NOMO-1 (cell line): ENCODE measurements around the gene STOX1.
"Not testable (repeated sequence)": the region's sequence is repeated elsewhere in the genome, so short reads cannot be mapped to it uniquely, and the experiment has no call there.

Source experiments
- DNase-seq, 2 experiments: peaks; one replicate each; lab custom pipeline; 2025; ENCODE audit not compliant: unreplicated experiment in 2 of 2; lab: John Stamatoyannopoulos, UW

STOX1 gene, protein sequence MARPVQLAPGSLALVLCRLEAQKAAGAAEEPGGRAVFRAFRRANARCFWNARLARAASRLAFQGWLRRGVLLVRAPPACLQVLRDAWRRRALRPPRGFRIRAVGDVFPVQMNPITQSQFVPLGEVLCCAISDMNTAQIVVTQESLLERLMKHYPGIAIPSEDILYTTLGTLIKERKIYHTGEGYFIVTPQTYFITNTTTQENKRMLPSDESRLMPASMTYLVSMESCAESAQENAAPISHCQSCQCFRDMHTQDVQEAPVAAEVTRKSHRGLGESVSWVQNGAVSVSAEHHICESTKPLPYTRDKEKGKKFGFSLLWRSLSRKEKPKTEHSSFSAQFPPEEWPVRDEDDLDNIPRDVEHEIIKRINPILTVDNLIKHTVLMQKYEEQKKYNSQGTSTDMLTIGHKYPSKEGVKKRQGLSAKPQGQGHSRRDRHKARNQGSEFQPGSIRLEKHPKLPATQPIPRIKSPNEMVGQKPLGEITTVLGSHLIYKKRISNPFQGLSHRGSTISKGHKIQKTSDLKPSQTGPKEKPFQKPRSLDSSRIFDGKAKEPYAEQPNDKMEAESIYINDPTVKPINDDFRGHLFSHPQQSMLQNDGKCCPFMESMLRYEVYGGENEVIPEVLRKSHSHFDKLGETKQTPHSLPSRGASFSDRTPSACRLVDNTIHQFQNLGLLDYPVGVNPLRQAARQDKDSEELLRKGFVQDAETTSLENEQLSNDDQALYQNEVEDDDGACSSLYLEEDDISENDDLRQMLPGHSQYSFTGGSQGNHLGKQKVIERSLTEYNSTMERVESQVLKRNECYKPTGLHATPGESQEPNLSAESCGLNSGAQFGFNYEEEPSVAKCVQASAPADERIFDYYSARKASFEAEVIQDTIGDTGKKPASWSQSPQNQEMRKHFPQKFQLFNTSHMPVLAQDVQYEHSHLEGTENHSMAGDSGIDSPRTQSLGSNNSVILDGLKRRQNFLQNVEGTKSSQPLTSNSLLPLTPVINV

DNA sequence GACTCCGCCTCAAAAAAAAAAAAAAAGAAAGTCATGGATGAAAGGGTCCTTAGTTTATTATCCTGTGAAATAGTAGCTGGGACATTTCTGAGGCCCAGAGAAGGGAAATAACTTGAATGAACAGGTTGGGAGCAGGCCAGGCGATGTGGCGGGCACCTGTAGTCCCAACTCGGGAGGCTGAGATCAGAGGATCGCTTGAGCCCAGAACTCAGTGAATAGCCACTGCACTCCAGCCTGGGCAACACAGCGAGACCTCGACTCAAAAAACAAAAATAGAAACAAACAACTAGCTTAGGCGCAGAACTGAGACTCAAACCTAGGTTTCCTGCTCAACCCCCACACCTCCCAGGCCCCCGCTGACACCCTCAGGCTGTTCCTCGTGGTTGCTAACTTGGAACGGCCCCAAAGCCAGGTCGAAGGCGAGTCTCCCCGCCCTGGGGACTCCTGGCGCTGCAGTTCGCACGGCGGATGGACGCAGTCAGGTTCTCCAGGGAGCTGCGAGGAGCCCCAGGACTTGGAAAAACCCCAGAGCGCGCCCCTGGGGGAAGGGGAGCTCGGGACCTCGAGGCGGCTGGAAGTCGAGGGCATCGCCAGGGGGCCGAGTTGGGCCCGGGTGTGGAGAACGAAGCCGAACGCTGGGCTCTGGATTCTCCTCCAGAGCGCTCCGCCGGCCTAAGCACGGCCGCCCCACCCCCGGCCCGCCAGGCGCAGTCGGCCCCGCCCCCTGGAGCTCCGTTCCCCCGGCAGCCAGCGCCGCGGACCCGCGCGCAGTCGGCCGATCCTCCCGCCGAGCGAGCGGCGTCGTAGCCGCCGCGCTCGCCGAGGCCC, at the start of gene STOX1:
TSS of gene STOX1 (plus strand) at position 768 of the 828 bp plus-strand sequence. CDS start 93 bp downstream, outside the sequence.
- DNase-seq, result peak; percentile 49 to 52

DNA sequence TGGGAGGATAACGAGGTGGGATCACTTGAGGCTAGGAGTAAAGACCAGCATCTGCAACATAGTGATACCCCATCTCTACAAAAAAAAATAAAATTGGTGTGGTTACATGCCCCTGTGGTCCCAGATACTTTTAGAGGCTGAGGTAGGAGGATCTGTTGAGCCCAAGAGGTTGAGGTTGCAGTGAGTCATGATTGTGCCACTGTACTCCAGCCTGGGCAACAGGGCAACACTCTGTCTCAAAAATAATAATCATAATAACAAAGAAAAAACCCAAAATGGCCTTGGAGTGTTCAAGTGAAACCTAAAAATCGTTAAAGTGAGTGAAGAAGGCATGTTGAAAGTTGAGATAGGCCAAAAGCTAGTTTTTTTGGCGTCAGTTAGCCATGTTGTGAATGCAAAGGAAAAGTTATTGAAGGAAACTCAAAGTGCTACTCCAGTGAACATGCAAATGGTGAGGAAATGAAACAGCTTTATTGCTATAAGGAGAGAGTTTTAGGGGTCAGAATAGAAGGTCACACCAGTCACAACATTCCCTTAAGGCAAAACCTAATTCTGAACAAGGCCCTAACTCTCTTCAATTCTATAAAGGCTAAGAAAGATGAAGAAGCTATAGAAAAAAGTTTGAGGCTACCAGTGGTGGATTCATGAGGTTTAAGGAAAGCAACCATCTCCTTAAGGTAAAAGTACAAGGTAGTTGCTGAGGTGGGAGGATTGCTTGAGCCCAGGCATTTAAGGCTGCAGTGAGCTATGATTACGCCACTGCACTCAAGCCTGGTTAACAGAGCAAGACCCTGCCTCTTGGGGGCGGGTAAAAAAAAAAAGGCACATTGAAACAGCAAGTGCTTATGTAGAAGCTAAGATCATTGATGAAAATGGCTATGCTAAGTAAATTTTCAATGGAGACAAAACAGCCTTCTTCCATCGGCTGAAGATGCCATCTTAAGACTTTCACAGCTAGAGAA, 45.4 kb upstream of the STOX1 start:
- no peak for DNase-seq

DNA sequence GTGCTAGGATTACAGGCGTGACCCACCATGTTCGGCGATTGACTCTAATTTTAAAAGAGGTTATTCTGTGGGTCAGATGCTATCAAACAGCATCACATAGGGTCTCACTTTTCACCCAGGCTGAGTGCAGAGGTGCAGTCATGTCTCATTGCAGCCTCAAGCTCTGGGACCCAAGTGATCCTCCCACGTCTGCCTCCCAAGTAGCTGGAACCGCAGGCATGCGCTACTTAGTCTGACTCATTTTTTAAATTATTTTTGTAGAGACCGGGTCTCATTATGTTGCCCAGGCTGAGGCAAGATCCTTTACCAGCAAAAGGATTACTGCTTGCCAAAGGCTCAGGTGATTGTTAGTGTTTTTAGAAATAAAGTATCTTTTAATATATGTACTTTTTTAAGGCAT, 42.9 kb upstream of the STOX1 start:
- DNase-seq, result no peak

DNA sequence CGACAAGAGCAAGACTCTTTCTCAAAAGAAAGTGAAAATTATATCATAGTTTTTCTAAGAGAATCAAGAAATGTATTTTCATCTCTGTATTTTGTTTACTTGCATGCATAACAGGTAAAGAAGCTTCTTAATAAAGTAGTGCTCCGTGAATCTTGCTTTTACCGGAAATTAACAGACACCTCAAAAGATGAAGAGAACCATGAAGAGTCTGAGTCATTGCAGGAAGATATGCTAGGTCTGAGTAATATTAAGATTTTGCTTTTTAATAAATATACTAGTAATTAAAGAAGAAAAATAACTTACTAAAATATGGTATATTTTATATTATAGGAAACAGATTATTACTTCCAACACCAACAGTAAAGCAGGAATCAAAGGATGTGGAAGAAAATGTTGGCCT, 39.5 kb upstream of the STOX1 start:
- DNase-seq, result no peak

DNA sequence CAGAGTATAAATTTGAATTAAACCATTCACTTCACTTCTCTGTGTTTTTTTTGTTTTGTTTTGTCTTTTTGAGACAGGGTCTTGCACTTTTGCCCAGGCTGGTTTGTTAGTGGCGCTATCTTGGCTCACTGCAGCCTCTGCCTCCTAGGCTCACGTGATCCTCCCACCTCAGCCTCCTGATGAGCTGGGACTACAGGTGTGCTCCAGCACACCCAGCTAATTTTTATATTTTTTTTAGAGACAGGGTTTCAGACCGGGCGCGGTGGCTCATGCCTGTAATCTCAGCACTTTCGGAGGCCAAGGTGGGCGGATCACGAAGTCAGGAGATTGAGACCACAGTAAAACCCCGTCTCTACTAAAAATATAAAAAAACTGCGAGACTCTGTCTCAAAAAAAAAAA, 36.9 kb upstream of the STOX1 start:
- DNase-seq, result no peak

DNA sequence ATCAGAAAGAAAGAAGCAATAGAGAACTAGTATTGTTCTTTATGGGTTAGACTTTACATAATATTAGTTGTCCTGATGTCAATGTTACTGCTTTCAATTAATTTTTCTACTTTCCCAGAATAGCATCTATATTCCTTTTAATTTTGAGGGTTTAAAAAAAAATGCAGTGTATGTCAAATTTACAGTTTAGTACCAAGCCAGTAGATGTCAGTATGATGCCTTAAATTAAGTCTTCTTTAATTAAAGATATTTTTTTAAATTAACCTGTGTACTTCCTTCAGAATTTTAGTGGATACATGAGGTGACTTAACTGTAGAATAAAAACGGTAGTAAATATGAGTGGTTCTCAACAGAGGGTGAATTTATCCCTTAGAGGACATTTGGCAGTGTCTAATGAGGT, 35.2 kb upstream of the STOX1 start:
- DNase-seq, result no peak

DNA sequence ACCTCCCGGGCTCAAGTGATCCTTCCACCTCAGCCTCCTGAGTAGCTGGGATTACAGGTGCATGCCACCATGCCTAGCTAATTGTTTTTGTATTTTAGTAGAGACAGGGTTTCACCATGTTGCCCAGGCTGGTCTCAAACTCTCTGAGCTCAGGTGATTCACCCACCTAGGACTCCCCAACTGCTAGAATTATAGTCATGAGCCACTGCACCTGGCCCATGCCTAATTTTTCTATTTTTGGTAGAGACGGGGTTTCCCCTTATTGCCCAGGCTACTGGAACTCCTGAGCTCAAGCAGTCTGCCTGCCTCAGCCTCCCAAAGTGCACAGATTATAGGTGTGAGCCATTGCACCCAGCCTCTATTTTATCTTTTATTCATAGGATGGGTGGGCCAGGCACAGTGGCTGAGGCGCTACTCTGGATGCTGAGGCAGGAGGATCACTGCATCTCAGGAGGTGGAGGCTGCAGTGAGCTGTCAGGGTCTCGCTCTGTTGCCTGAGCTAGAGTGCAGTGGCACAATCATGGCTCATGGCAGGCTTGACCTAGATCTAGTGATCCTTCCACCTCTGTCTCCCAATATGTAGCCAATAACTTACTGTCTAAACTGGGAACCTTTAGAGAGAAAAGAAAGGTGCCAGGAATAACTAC, 31.3 kb upstream of the STOX1 start:
- no peak for DNase-seq

DNA sequence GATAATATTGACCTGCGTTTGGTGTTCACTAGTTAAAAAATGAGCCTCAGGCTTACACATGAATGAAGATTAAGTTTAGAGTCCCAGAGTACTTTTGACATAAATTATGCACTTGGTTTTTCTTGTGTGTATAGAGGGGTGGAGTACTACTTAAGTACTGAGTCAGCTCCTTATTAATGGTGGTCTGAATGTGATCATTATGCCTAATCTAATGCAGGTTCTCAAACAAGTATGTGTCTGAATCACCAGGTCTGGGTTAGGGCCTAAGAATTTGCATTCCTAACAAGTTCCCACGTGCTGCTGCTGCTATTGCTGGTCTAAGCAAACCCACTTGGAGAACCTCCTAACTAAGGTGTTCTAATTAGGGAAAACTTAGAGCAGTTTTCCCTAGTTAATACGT, 30.7 kb upstream of the STOX1 start:
- DNase-seq, result no peak

DNA sequence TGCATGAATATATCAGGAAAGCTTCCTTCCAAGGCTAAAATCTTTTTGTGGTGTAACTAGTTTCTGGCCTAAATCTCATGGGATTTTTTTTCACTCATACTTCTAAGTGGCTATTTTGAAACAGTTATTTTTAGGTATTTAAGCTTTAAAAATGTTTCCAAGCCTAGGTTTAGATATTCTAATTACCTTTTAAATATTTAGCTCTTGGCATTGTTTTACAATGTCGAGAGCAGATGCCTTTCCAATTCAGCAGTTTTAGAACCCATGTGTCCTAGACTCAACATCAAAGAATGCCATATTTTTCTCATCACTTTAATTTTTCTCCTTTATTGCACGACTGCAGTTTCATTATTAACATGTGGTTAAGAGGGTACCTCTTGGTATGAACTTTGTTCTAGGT, 27.1 kb upstream of the STOX1 start:
- no peak for DNase-seq

DNA sequence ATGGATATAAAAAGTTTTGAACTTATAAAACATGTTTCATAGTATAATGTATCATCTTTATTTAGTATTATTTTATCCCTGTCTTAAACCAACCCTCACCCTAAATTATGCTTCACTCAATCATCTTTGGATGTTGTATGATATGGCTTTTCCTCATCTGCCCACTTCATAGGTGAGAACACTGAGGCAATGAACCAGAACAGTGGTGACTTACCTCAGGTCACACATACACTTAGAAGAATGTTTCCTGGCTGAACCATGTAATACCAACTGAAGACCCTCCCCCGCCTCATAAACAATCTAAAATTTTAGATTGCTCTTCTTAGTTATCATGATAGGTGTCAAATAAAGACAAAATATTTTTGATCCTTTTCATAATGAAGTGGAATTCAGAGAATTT, 22.6 kb upstream of the STOX1 start:
- no peak for DNase-seq

DNA sequence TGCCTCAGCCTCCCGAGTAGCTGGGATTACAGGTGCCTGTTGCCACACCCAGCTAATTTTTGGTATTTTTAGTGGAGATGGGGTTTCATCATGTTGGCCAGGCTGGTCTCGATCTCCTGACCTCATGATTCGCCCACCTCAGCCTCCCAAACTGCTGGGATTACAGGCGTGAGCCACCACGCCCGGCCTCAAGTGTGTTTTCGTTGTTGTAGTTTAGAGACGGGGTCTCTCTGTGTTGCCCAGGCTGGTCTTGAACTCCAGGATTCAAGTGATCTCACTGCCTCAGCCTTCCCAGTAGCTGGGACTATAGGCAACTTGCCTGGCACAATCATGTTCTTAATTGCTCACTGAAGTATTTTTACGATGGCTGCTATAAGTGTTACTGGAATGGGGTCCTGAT, 16.5 kb upstream of the STOX1 start:
- not testable (repeated sequence) for DNase-seq

DNA sequence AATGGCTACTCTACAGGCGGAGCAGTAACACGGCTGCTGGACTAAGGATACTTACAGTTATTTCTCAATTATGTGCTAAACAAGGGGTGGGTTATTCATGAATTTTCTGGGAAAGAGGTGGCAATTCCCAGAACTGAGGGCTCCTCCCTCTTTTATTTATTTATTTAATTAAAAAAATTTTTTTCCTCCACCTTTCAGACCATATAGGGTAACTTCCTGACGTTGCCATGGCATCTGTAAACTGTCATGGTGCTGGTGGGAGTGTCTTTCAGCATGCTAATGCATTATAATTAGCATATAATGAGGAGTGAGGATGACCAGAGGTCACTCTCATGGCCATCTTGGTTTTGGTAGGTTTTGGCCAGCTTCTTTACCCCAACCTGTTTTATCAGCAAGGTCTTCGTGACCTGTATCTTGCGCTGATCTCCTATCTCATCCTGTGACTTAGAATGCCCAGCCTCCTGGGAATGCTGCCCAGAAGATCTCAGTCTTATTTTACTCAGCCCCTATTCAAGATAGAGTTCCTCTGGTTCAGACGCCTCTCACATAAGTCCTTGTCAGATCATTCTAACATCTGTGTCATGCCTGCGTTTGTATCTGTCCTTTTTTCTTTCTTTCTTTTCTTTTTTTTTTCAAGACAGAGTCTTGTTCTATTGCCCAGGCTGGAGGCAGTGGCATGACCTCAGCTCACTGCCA, 15.9 kb upstream of the STOX1 start:
- DNase-seq, result no peak

DNA sequence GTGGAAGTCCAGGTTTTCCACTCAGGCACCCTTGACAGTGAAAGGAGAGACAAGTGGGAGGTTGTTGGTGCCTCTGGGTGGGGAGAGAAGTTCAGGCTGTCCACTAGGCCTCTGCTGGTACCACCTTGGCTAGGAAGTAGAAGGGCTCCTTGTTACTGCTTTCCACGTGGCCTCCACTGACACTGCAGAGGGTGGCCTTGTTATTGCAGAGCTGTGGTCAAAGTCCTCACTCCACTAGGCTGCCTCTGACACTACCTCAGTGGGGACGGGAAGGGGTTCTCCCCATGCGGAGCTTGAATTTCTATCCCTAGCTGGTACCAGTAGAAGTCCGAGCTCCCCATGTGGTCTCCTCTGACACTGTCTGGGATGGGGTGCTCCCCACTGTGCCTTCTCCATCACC, 14.9 kb upstream of the STOX1 start:
- no peak for DNase-seq

DNA sequence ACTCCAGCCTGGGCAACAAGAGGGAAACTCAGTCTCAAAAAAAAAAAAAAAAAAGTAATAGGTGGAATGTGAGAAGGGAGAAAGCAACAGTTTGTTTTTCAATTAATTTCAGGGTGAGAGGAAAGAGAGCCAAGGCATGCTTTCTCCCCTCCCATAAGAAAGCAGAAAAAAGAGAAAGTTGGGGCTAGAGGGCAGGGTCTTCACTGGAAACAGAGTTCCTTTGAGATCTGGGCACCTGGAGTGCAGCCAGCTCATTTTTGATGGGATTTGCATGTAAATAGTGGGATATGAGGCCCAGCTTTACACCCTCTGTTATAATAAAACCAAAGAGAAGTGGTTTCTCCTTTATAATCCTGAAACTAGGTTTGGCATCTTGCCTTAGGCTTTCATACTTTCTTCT, 13.8 kb upstream of the STOX1 start:
- DNase-seq, result no peak

DNA sequence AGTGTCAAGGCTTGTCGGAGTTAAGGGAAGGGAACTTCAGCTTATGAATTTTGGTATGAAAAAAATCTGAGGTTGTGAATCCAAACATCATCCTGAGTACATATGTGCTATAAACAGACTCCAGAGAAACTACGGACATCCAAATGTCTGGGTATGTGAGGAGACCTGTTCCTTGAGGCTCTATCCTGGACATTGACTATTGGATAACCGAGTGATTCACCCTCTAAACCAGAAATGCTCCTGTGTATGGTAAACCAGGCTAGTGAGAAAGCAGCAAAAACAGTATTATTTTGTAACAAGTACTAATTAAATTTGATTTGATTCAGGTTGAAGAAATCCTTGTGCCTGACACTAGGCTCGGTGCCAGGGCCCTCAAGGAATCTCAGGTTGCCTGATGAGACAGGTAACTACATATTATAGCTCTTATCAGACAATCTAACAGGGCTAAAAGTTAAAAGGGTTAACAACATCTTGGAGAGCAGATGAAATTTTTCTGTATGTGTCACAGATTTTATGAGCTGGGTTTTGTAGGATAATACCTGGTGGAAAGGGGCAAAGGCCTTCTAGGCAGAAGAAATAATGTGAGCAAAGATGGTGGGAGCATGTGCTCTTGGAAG, 10.4 kb upstream of the STOX1 start:
- no peak for DNase-seq

DNA sequence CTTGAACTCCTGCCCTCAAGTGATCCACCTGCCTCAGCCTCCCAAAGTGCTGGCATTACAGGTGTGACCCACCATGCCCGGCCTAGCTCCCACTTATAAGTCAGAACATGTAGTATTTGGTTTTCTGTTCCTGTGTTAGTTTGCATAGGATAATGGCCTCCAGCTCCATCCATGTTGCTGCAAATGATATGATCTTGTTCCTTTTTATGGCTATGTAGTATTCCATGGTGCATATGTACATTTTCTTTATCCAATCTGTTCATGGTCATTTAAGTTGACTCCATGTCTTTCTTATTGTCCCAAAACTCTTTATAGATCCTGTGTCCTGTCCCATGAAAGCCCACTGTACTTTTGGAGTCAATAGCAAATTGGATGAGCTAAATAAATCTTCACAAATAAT, 7.0 kb upstream of the STOX1 start:
- not testable (repeated sequence) for DNase-seq

DNA sequence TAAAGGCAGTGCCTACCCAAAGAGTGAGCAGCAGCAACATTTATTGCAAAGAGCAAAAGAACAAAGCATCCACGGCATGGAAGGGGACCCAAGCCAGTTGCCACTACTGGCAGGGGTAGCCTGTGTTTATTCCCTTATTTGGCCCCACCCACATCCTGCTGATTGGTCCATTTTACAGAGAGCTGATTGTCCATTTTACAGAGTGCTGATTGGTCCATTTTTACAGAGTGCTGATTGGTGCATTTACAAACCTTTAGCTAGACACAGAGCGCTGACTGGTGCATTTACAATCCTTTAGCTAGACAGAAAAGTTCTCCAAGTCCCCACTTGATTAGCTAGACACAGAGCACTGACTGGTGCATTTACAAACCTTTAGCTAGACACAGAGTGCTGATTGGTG, 4.7 kb upstream of the STOX1 start:
- DNase-seq, result not testable (repeated sequence)

DNA sequence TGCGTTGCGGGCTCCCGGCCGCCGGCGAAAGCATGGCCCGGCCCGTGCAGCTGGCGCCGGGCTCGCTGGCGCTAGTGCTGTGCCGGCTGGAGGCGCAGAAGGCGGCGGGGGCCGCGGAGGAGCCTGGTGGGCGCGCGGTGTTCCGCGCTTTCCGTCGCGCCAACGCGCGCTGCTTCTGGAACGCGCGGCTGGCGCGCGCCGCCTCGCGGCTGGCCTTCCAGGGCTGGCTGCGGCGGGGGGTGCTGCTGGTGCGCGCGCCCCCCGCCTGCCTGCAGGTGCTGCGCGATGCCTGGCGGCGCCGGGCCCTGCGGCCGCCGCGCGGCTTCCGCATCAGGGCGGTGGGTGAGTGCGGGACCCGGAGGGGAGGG, 245 bp downstream of the STOX1 start:
- DNase-seq, result not testable (repeated sequence)
